ENCODE data around the gene IQSEC1. TPM values are rescaled to one million over a fixed set of nuclear protein-coding genes. Genes with fewer than 3 reads are reported as not detected.

Gene IQSEC1
- polyA plus RNA-seq, 1 experiment, result 4.8 TPM

- DNase-seq (ENCODE audit: low read depth), result no peak
- TF ChIP-seq CTCF (IDR thresholded peaks at IDR 0.05; ENCODE audit: insufficient read depth, low read depth, low read length), result no peak
- Histone ChIP-seq H3K36me3 (ENCODE audit: control insufficient read depth, insufficient read depth, low read length) (no peaks in the 10 kb centered on the region), H3K27me3 (ENCODE audit: control insufficient read depth, insufficient read depth, low read length) (no peaks in the 10 kb centered on the region), H3K4me3 (ENCODE audit: low read depth, low read length) (no peak overlapping the region)
- ChIA-PET CTCF (interaction anchor here (1.4 kb wide), 1 partner anchor 19 kb away, joined by 5 read pairs; no protein-coding TSS in a partner anchor), POLR2A (no interaction called here)
Observed at GRCh38 chr3:13014755-13015285, 58.4 kb downstream of the IQSEC1 start.

- DNase-seq (ENCODE audit: low read depth), result no peak
- H3K27me3 ChIP-seq (ENCODE audit: control insufficient read depth, insufficient read depth, low read length), result no peaks in the 10 kb centered on the region
- TF ChIP-seq CTCF (IDR thresholded peaks at IDR 0.05; ENCODE audit: insufficient read depth, low read depth, low read length), result no peak
- POLR2A ChIA-PET, result no interaction called here
- H3K36me3 ChIP-seq (ENCODE audit: control insufficient read depth, insufficient read depth, low read length), result no peaks in the 10 kb centered on the region
- CTCF ChIA-PET, result interaction anchor here (1.4 kb wide), 1 partner anchor 19 kb away, joined by 5 read pairs; no protein-coding TSS in a partner anchor
- H3K4me3 ChIP-seq (ENCODE audit: low read depth, low read length), result no peak overlapping the region
Observed at GRCh38 chr3:13013994-13014754, 59.1 kb downstream of the IQSEC1 start.

GRCh38 chr3:13013566-13013965, 59.7 kb downstream of the IQSEC1 start:
- DNase-seq (ENCODE audit: low read depth), result no peak
- ChIA-PET CTCF (interaction anchor here (1.4 kb wide), 1 partner anchor 18 kb away, joined by 5 read pairs; no protein-coding TSS in a partner anchor), POLR2A (no interaction called here)
- H3K27me3 ChIP-seq (ENCODE audit: control insufficient read depth, insufficient read depth, low read length), result no peaks in the 10 kb centered on the region
- no peak for TF ChIP-seq CTCF (IDR thresholded peaks at IDR 0.05; ENCODE audit: insufficient read depth, low read depth, low read length)
- no peak overlapping the region for H3K4me3 ChIP-seq (ENCODE audit: low read depth, low read length)
- no peaks in the 10 kb centered on the region for H3K36me3 ChIP-seq (ENCODE audit: control insufficient read depth, insufficient read depth, low read length)

- TF ChIP-seq CTCF (IDR thresholded peaks at IDR 0.05; ENCODE audit: insufficient read depth, low read depth, low read length), result no peak
Observed at GRCh38 chr3:13013151-13013561, 60.1 kb downstream of the IQSEC1 start.

GRCh38 chr3:13012221-13012691, 61.0 kb downstream of the IQSEC1 start:
- H3K27me3 ChIP-seq (ENCODE audit: control insufficient read depth, insufficient read depth, low read length), result no peaks in the 10 kb centered on the region; the same call in 1 of the 2 replicates
- DNase-seq (ENCODE audit: low read depth), result no peak
- no peak for TF ChIP-seq CTCF (IDR thresholded peaks at IDR 0.05; ENCODE audit: insufficient read depth, low read depth, low read length)
- no peak overlapping the region for H3K4me3 ChIP-seq (ENCODE audit: low read depth, low read length)
- ChIA-PET POLR2A (no interaction called here), CTCF (interaction anchor here (1.1 kb wide), 1 partner anchor 17 kb away, joined by 4 read pairs; no protein-coding TSS in a partner anchor)
- H3K36me3 ChIP-seq (ENCODE audit: control insufficient read depth, insufficient read depth, low read length), result no peaks in the 10 kb centered on the region

More at GRCh38 chr3:13013151-13013561, 60.1 kb downstream of the IQSEC1 start:
- no peak for DNase-seq (ENCODE audit: low read depth)
- Histone ChIP-seq H3K27me3 (ENCODE audit: control insufficient read depth, insufficient read depth, low read length) (no peaks in the 10 kb centered on the region; the same call in 1 of the 2 replicates), H3K4me3 (ENCODE audit: low read depth, low read length) (no peak overlapping the region), H3K36me3 (ENCODE audit: control insufficient read depth, insufficient read depth, low read length) (no peaks in the 10 kb centered on the region)
- POLR2A ChIA-PET, result no interaction called here
- CTCF ChIA-PET, result interaction anchor here (1.1 kb wide), 1 partner anchor 18 kb away, joined by 4 read pairs; no protein-coding TSS in a partner anchor

Measured in BJ (cell line).